K562 (cell line): ENCODE measurements around the gene CASKIN1. TPM values are rescaled to one million over a fixed set of nuclear protein-coding genes. Genes with fewer than 3 reads are reported as not detected.

Experiments
- ATAC-seq: fragments of 200-7000 bp; cut with Tn5 transposase; 3 replicates; pipeline ENCODE4 v1.9.1; 2020; ENCODE audit warnings: moderate library complexity
- BruUV-seq: library from RNA; stranded (reverse); fragments of 400-500 nt; replicated peaks from 2 replicates; lab custom pipeline; 2021; lab: Mats Ljungman, UMichigan
- CTCF ChIA-PET: fragments of 300-600 bp; formaldehyde crosslinking; extraction: SDS; loops from one replicate; lab custom pipeline; 2021; ENCODE audit warnings: low intra/inter-chr PET ratio; lab: Yijun Ruan, JAX
- POLR2A ChIA-PET: fragments of 300-600, 350-650 bp; sonication (Branson Sonifier 250); formaldehyde crosslinking; extraction: SDS; loops from one replicate; lab custom pipeline; 2021; ENCODE audit warnings: antibody characterized with exemption, inconsistent platforms; lab: Yijun Ruan, JAX
- DNase-seq, 4 experiments: peaks; one replicate each; pipeline versions ENCODE4 v3.0.0 to v3.0.0-alpha.2; 2011 to 2018; ENCODE audit warnings: low spot score in 3 of 4, mixed read lengths in 3 of 4; ENCODE audit errors: extremely low read depth in 1 of 4
- FAIRE-seq: peaks from 2 replicates; lab custom pipeline; 2011; peaks lifted over from hg19 to GRCh38; lab: Jason Lieb, UNC
- H2AFZ ChIP-seq: 2 replicates; pipeline ENCODE4 v1.6.0; 2011; ENCODE audit warnings: low read depth, low read length, control low read depth, inconsistent platforms
- H3K27ac ChIP-seq: fragments of 200-600 bp; 3 replicates; pipeline ENCODE4 v1.8.0; 2011; ENCODE audit warnings: low read depth, mild to moderate bottlenecking, control low read depth, inconsistent platforms, low read length, moderate library complexity, mixed read lengths; ENCODE audit errors: extremely low read depth
- H3K27me3 ChIP-seq, 2 experiments: fragments of 300-600 bp in 1 of 2; 2 replicates in 1 of 2; 3 replicates in 1 of 2; pipeline versions ENCODE4 v1.6.0 to v1.8.0; 2011; ENCODE audit warnings: inconsistent platforms in 2 of 2, low read length in 2 of 2, mild to moderate bottlenecking in 1 of 2, mixed read lengths in 1 of 2, moderate library complexity in 1 of 2; ENCODE audit not compliant: control insufficient read depth in 2 of 2, insufficient read depth in 2 of 2
- H3K36me3 ChIP-seq: fragments of 300-600 bp; 3 replicates; pipeline ENCODE4 v1.8.0; 2011; ENCODE audit warnings: mild to moderate bottlenecking, low read length, inconsistent platforms; ENCODE audit not compliant: control insufficient read depth, insufficient read depth
- H3K4me1 ChIP-seq, 2 experiments: fragments of 200-600 bp in 1 of 2; replicated peaks in 1 of 2; 2 replicates in 1 of 2; 3 replicates in 1 of 2; pipeline versions ENCODE4 v1.5.1 to v1.8.0; 2011; ENCODE audit warnings: inconsistent platforms in 2 of 2, low read length in 2 of 2, mild to moderate bottlenecking in 1 of 2, mixed read lengths in 1 of 2, moderate library complexity in 1 of 2; ENCODE audit not compliant: control insufficient read depth in 2 of 2, insufficient read depth in 2 of 2
- H3K4me2 ChIP-seq: 2 replicates; pipeline ENCODE4 v1.6.1; 2011; ENCODE audit warnings: low read length, control low read depth, inconsistent platforms, mixed read lengths; ENCODE audit not compliant: insufficient read depth
- H3K4me3 ChIP-seq: fragments of 200-600 bp; sonication (generic), shearing (Covaris generic); 2 replicates; pipeline ENCODE4 v1.5.1; 2016; ENCODE audit warnings: control low read depth, inconsistent platforms
- H3K79me2 ChIP-seq: fragments of 200-600 bp; 3 replicates; pipeline ENCODE4 v1.8.0; 2011; ENCODE audit warnings: low read length, inconsistent platforms; ENCODE audit not compliant: control insufficient read depth, insufficient read depth
- H3K9ac ChIP-seq, 2 experiments: 2 replicates each; pipeline versions ENCODE4 v1.6.0 to v1.6.1; 2011; ENCODE audit warnings: low read depth in 2 of 2, low read length in 2 of 2, control low read depth in 1 of 2, inconsistent platforms in 1 of 2, mild to moderate bottlenecking in 1 of 2, mixed read lengths in 1 of 2; ENCODE audit not compliant: insufficient read depth in 1 of 2
- H3K9me1 ChIP-seq: one replicate; pipeline ENCODE4 v1.6.0; 2011; ENCODE audit warnings: inconsistent platforms, mild to moderate bottlenecking, low read length, moderate library complexity; ENCODE audit not compliant: control insufficient read depth, insufficient read depth
- H3K9me3 ChIP-seq: replicated peaks from 2 replicates; pipeline ENCODE4 v1.5.1; 2011; ENCODE audit warnings: low read depth, low read length, inconsistent platforms; ENCODE audit not compliant: control insufficient read depth, insufficient read depth
- H4K20me1 ChIP-seq: replicated peaks from 2 replicates; pipeline ENCODE4 v1.6.1; 2011; ENCODE audit warnings: low read length, inconsistent platforms, mixed read lengths; ENCODE audit not compliant: control insufficient read depth, insufficient read depth
- CBX5 ChIP-seq: IDR thresholded peaks from 2 replicates; pipeline ENCODE4 v1.6.1; 2014; ENCODE audit warnings: low read depth, borderline replicate concordance
- GATAD2A ChIP-seq: fragments of 450-650 bp; IDR thresholded peaks from 2 replicates; pipeline ENCODE4 v1.6.1; 2017
- KDM5B ChIP-seq: fragments of 200-600 bp; sonication (generic); IDR thresholded peaks from 2 replicates; pipeline ENCODE4 v1.6.1; 2012; ENCODE audit warnings: low read depth, mild to moderate bottlenecking, moderate library complexity, low read length, control low read depth, inconsistent platforms; ENCODE audit not compliant: insufficient replicate concordance
- MAX ChIP-seq: sonication (generic); formaldehyde crosslinking; IDR thresholded peaks from 2 replicates; pipeline ENCODE4 v1.9.0; 2022; ENCODE audit warnings: mild to moderate bottlenecking, missing genetic modification reagents
- MYC ChIP-seq, 2 experiments: fragments of 250-450 bp in 1 of 2; sonication (Bioruptor Pico) in 1 of 2; IDR thresholded peaks; 2 replicates each; pipeline versions ENCODE4 v1.5.1 to v1.6.1; 2012 to 2021; ENCODE audit warnings: low read depth in 2 of 2, borderline replicate concordance in 1 of 2, improper control_type of control experiment in 1 of 2, low read length in 1 of 2, mild to moderate bottlenecking in 1 of 2, moderate library complexity in 1 of 2
- NCOR1 ChIP-seq: fragments of 450-650 bp; IDR thresholded peaks from 2 replicates; pipeline ENCODE4 v1.6.1; 2016; ENCODE audit warnings: mild to moderate bottlenecking, moderate library complexity
- NR3C1 ChIP-seq: sonication (generic); formaldehyde crosslinking; IDR thresholded peaks from 2 replicates; pipeline ENCODE4 v1.8.1; 2022; ENCODE audit warnings: missing genetic modification reagents
- POLR2AphosphoS5 ChIP-seq: IDR thresholded peaks from 2 replicates; pipeline ENCODE4 v1.6.1; 2011; ENCODE audit warnings: mild to moderate bottlenecking, low read depth, low read length, moderate library complexity; ENCODE audit not compliant: control insufficient read depth, insufficient read depth
- RB1 ChIP-seq: fragments of 450-650 bp; IDR thresholded peaks from 2 replicates; pipeline ENCODE4 v1.6.1; 2017; ENCODE audit warnings: low read depth, mild to moderate bottlenecking
- RBFOX2 ChIP-seq: fragments of 200-400 bp; formaldehyde crosslinking; IDR thresholded peaks from 2 replicates; pipeline ENCODE4 v1.6.1; 2017; ENCODE audit warnings: low read depth, mild to moderate bottlenecking, low read length, moderate library complexity
- THAP12 ChIP-seq: fragments of 250-450 bp; sonication (Bioruptor Pico); IDR thresholded peaks from 2 replicates; pipeline ENCODE4 v1.9.0; 2021; ENCODE audit warnings: mild to moderate bottlenecking, inconsistent platforms
- ZBTB2 ChIP-seq: fragments of 450-650 bp; IDR thresholded peaks from 2 replicates; pipeline ENCODE4 v1.6.1; 2016; ENCODE audit warnings: antibody characterized with exemption
- ZNF740 ChIP-seq, 3 experiments: fragments of 200-800 bp in 1 of 3; sonication (Bioruptor generic) in 1 of 3; sonication (generic) in 1 of 3; formaldehyde crosslinking in 1 of 3; IDR thresholded peaks; 2 replicates each; pipeline versions ENCODE4 v1.6.1 to v1.8.0; 2016 to 2022; ENCODE audit warnings: mild to moderate bottlenecking in 2 of 3, missing compliant biosample characterization in 2 of 3, missing genetic modification characterization in 2 of 3, missing genetic modification reagents in 1 of 3
- WGBS: fragments of 100-300 bp; shearing (Covaris generic); methylation state at CpG from one replicate; pipeline ENCODE4 v1.1.6; 2016; ENCODE audit warnings: low coverage, mixed read lengths; ENCODE audit not compliant: insufficient coverage; ENCODE audit errors: missing lambda C conversion rate; 5-methylcytosine and 5-hydroxymethylcytosine counted together
- in situ Hi-C: fragments of 300-500 bp; cut with MboI; formaldehyde crosslinking; loops from 4 replicates; pipeline ENCODE4 v1.15.0; 2018; ENCODE audit warnings: inconsistent platforms, mixed read lengths
- intact Hi-C: fragments of 100-400 bp; cut with micrococcal nuclease; formaldehyde crosslinking; loops from 2 replicates; pipeline ENCODE4 v1.14.2; 2022
- polyA plus RNA-seq, 8 experiments: library from polyadenylated mRNA; depleted of rRNA in 4 of 8; stranded (reverse) in 5 of 8; unstranded in 3 of 8; fragments of >200 nt; fragmentation: Nextera tagmentation in 2 of 8; fragmentation: Illumina TruSeq in 1 of 8; extraction: Ambion mirVana in 2 of 8; extraction: Trizol in 1 of 8; gene quantifications; 2 replicates each; pipeline versions ENCODE4 v1.2.1 to v1.2.3, GENCODE V29; 2011 to 2014; ENCODE audit warnings: inconsistent platforms in 1 of 8, missing spikeins in 1 of 8
- total RNA-seq, 7 experiments: library from RNA; depleted of rRNA in 6 of 7; stranded (reverse); fragments of >200 nt in 6 of 7; fragmentation: Illumina TruSeq in 2 of 7; extraction: Trizol in 2 of 7; gene quantifications; 2 replicates each; pipeline versions ENCODE4 v1.2.1 to v1.2.3, GENCODE V29; 2011 to 2021; ENCODE audit warnings: low replicate concordance in 1 of 7

CASKIN1 gene
- total and polyA plus RNA-seq, 9 of the 15 experiments (the other 6 are each of a cell fraction or from before 2014, with no cell fraction given): 0.15 to 4.5 (median 1.5) TPM; not detected in 2

GRCh38 chr16:2152695-2153506 is 43.5 kb downstream of the CASKIN1 start:
- ChIA-PET CTCF (interaction anchor here (1.1 to 2.3 kb wide), 5 partner anchors 13 to 289 kb away, joined by 3 to 15 read pairs (median 4); no protein-coding TSS in a partner anchor), POLR2A (interaction anchor here (0.5 to 5.1 kb wide), 18 partner anchors 9 to 316 kb away, joined by 3 to 44 read pairs (median 6); partner anchors contain the start of genes BRICD5, ECI1, NTHL1 and RNF151)
- H3K4me1 ChIP-seq: peaks cover 38 to 71% of the 10 kb centered on the region in 2 experiments
- peak; percentile 9 for ATAC-seq
- peaks cover 61% of the 10 kb centered on the region for H4K20me1 ChIP-seq
- H3K79me2 ChIP-seq: peaks cover 65% of the 10 kb centered on the region
- H2AFZ ChIP-seq: no peak overlapping the region
- intact Hi-C loops: no loop called here
- H3K27me3 ChIP-seq: no peaks in the 10 kb centered on the region
- peaks cover 47% of the 10 kb centered on the region for H3K36me3 ChIP-seq
- peak overlapping the region; percentile 55 for H3K4me3 ChIP-seq
- peak overlapping the region; percentile 90 to 100 for H3K9ac ChIP-seq
- under 1% methylated on average over 24 of the region's 25 CpGs for WGBS
- peaks cover 27% of the 10 kb centered on the region for H3K9me1 ChIP-seq
- no peaks in the 10 kb centered on the region for H3K9me3 ChIP-seq
- H3K4me2 ChIP-seq: peak overlapping the region; percentile 96
- no TSS peak for BruUV-seq
- no peak for FAIRE-seq
- in situ Hi-C loops: no loop called here
- peak; percentile 34 to 62 (median 46) for DNase-seq
- peak overlapping the region; percentile 82 for H3K27ac ChIP-seq
- no peak for TF ChIP-seq CBX5
- TF ChIP-seq KDM5B: peak; percentile 65
- TF ChIP-seq GATAD2A: peak; percentile 28; the same call in 1 of the 2 replicates
- peak; percentile 74; the same call in 1 of the 2 replicates for TF ChIP-seq ZNF740 (CRISPR knock-in tag; IDR thresholded peaks at IDR 0.05)
- no peak; a peak in 1 of 4 replicates for TF ChIP-seq ZNF740 (tag; IDR thresholded peaks at IDR 0.05)
- 0 out of 2 replicates have a peak, but pooled peaks have one; percentile 11 for TF ChIP-seq NCOR1
- peak; percentile 70; the same call in 1 of the 2 replicates for TF ChIP-seq MYC (IDR thresholded peaks at IDR 0.05; ENCODE audit: low read depth, low read length)
- TF ChIP-seq MYC (CRISPR knock-in tag; IDR thresholded peaks at IDR 0.05; ENCODE audit: borderline replicate concordance, low read depth): no peak
- peak; percentile 90 for TF ChIP-seq RBFOX2
- TF ChIP-seq THAP12: peak; percentile 76
- TF ChIP-seq NR3C1 (CRISPR knock-in tag): no peak
- TF ChIP-seq RB1: peak; percentile 62; the same call in 1 of the 2 replicates
- TF ChIP-seq MAX: peak; percentile 62; the same call in 1 of the 2 replicates
- TF ChIP-seq ZBTB2: no peak
- TF ChIP-seq POLR2AphosphoS5: peak; percentile 40; the same call in 1 of the 2 replicates
